Liver (tissue), 9 donors: ENCODE results near the gene PCBP4. TPM values are rescaled to one million over a fixed set of nuclear protein-coding genes. Genes with fewer than 3 reads are reported as not detected.

ENCODE experiments used
- DNase-seq: peaks from one replicate; pipeline ENCODE4 v3.0.0-alpha.2; 2017; ENCODE audit warnings: low spot score
- H3K27ac ChIP-seq, 2 donors: one replicate each; pipeline ENCODE4 v1.7.0; 2013; ENCODE audit warnings: inconsistent platforms in 2 of 2, low read length in 2 of 2, control low read depth in 1 of 2, low read depth in 1 of 2, mild to moderate bottlenecking in 1 of 2
- H3K27me3 ChIP-seq, 4 donors: one replicate each; pipeline versions ENCODE4 v1.6.1 to v1.7.0; 2013; ENCODE audit warnings: low read length in 3 of 4, inconsistent platforms in 1 of 4, mild to moderate bottlenecking in 1 of 4, moderate library complexity in 1 of 4; ENCODE audit not compliant: control insufficient read depth in 4 of 4, insufficient read depth in 4 of 4
- H3K36me3 ChIP-seq, 4 donors: one replicate each; pipeline versions ENCODE4 v1.6.1 to v1.7.0; 2013; ENCODE audit warnings: low read length in 3 of 4, mild to moderate bottlenecking in 3 of 4, low read depth in 1 of 4, moderate library complexity in 1 of 4; ENCODE audit not compliant: control insufficient read depth in 4 of 4, insufficient read depth in 3 of 4
- H3K4me1 ChIP-seq, 4 donors: one replicate each; pipeline versions ENCODE4 v1.6.1 to v1.7.0; 2013; ENCODE audit warnings: low read length in 3 of 4, mild to moderate bottlenecking in 3 of 4, moderate library complexity in 1 of 4; ENCODE audit not compliant: control insufficient read depth in 4 of 4, insufficient read depth in 4 of 4
- H3K4me3 ChIP-seq, 3 donors: one replicate each; pipeline versions ENCODE4 v1.6.1 to v1.7.0; 2013; ENCODE audit warnings: low read length in 3 of 3, control low read depth in 1 of 3, low read depth in 1 of 3, mild to moderate bottlenecking in 1 of 3
- H3K9ac ChIP-seq, 2 donors: one replicate each; pipeline ENCODE4 v1.7.0; 2013; ENCODE audit warnings: low read length in 2 of 2, mild to moderate bottlenecking in 2 of 2, moderate library complexity in 2 of 2, control low read depth in 1 of 2, low read depth in 1 of 2
- H3K9me3 ChIP-seq, 4 donors: one replicate each; pipeline versions ENCODE4 v1.6.1 to v1.7.0; 2013; ENCODE audit warnings: low read length in 3 of 4; ENCODE audit not compliant: control insufficient read depth in 4 of 4
- EGR1 ChIP-seq, 2 donors: IDR thresholded peaks; 2 replicates each; pipeline ENCODE4 v1.6.1; 2016 to 2018; ENCODE audit warnings: antibody characterized with exemption in 2 of 2, low read depth in 2 of 2
- FOXA2 ChIP-seq: IDR thresholded peaks from 2 replicates; pipeline ENCODE4 v1.6.1; 2016; ENCODE audit warnings: antibody characterized with exemption
- GABPA ChIP-seq, 2 donors: IDR thresholded peaks in 1 of 2; conservative IDR thresholded peaks in 1 of 2; 2 replicates each; pipeline ENCODE4 v1.6.1; 2016; ENCODE audit warnings: antibody characterized with exemption in 2 of 2, mild to moderate bottlenecking in 1 of 2, moderate library complexity in 1 of 2
- HNF4G ChIP-seq: IDR thresholded peaks from 2 replicates; pipeline ENCODE4 v1.6.1; 2016; ENCODE audit warnings: antibody characterized with exemption
- RAD21 ChIP-seq, 2 donors: IDR thresholded peaks; 2 replicates each; pipeline ENCODE4 v1.6.1; 2016; ENCODE audit warnings: antibody characterized with exemption in 2 of 2, mild to moderate bottlenecking in 2 of 2
- RXRA ChIP-seq, 2 donors: IDR thresholded peaks; 2 replicates each; pipeline ENCODE4 v1.6.1; 2017 to 2018; ENCODE audit warnings: antibody characterized with exemption in 2 of 2, mild to moderate bottlenecking in 1 of 2
- SP1 ChIP-seq: IDR thresholded peaks from 2 replicates; pipeline ENCODE4 v1.6.1; 2018; ENCODE audit warnings: antibody characterized with exemption, mild to moderate bottlenecking
- YY1 ChIP-seq: IDR thresholded peaks from 2 replicates; pipeline ENCODE4 v1.6.1; 2016; ENCODE audit warnings: antibody characterized with exemption, mild to moderate bottlenecking
- WGBS: extraction: QIAGEN DNeasy Blood & Tissue Kit; methylation state at CpG from one replicate; pipeline ENCODE4 v1.1.7; 2013; 5-methylcytosine and 5-hydroxymethylcytosine counted together
- polyA plus RNA-seq, 2 donors: library from polyadenylated mRNA; stranded (reverse) in 1 of 2; unstranded in 1 of 2; fragments of 200-250 nt in 1 of 2; fragments of >200 nt in 1 of 2; fragmentation: Nextera tagmentation in 1 of 2; extraction: Ambion mirVana in 1 of 2; gene quantifications; one replicate each; pipeline versions ENCODE4 v1.2.1 to v1.2.3, GENCODE V29; 2013 to 2015
- total RNA-seq, 2 donors: library from RNA; depleted of rRNA; stranded (reverse); fragments of >200 nt; gene quantifications; one replicate each; pipeline ENCODE4 v1.2.3, GENCODE V29; 2014
- TF ChIP-seq, protein P1 (sequence below): IDR thresholded peaks from 2 replicates; pipeline ENCODE4 v1.6.1; 2016; ENCODE audit warnings: antibody characterized with exemption, mild to moderate bottlenecking
- TF ChIP-seq, protein P2 (sequence below): IDR thresholded peaks from 2 replicates; pipeline ENCODE4 v1.6.1; 2016; ENCODE audit warnings: antibody characterized with exemption
- TF ChIP-seq, protein P3 (sequence below): IDR thresholded peaks from 2 replicates; pipeline ENCODE4 v1.6.1; 2016; ENCODE audit warnings: antibody characterized with exemption
- TF ChIP-seq, protein P4 (sequence below): fragments of 150-350 bp; IDR thresholded peaks from 2 replicates; pipeline ENCODE4 v1.5.1; 2017; ENCODE audit warnings: improper control_type of control experiment, low read depth, low read length; ENCODE audit not compliant: missing input control
- donor health status: healthy.
- donor health status: healthy.
- donor health status: healthy.
- donor health status: healthy.
- donor health status: healthy.

Gene PCBP4
- total and polyA plus RNA-seq, 4 donors: 2.7 to 7.9 (median 4.5) TPM

DNA sequence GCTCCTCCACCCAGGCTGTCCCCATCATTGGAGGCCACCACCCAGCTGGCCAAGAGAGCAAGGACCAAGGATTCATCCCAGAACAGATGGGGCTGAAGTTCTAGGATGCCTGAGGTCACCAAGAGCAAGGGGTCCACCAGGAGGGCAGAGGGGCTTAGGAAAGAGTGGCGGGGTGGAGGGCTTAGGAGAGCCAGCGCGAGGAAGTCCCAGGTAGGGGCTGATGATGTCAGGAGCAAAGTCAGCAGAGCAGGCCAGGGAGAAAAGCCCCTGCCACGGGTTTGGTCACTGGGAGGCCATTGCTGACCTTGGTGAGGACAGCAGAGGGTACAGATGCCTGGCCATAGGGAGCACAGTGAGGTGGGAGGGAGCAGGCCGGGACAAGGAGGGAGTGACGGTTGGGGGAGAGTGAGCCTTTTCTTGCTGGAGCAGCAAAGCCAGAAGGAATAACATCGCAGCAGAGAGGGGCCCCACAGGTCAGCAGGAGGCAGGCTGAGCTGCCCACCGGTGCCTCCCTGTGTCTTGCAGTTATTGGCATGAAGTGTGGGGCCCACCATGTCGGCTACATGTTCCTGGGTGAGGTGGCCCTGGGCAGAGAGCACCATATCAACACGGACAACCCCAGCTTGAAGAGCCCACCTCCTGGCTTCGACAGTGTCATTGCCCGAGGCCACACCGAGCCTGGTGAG lies 19.9 kb downstream of the PCBP4 start:
- H3K27ac ChIP-seq: no peak overlapping the region
- no peak overlapping the region for H3K4me3 ChIP-seq
- DNase-seq: no peak
- H3K27me3 ChIP-seq: no peaks in the 10 kb centered on the region
- H3K36me3 ChIP-seq: peaks cover 0 to 30% (median 18%) of the 10 kb centered on the region in 4 donors
- H3K4me1 ChIP-seq: peaks cover 5 to 11% (median 8%) of the 10 kb centered on the region in 4 donors
- 86% methylated on average over 13 of the region's 13 CpGs for WGBS
- no peak overlapping the region for H3K9ac ChIP-seq
- TF ChIP-seq GABPA (IDR thresholded peaks at IDR 0.05 in 1 of 2, conservative IDR thresholded peaks at IDR 0.05 in 1 of 2) (no peak), FOXA2 (no peak)
- no peaks in the 10 kb centered on the region for H3K9me3 ChIP-seq

DNA sequence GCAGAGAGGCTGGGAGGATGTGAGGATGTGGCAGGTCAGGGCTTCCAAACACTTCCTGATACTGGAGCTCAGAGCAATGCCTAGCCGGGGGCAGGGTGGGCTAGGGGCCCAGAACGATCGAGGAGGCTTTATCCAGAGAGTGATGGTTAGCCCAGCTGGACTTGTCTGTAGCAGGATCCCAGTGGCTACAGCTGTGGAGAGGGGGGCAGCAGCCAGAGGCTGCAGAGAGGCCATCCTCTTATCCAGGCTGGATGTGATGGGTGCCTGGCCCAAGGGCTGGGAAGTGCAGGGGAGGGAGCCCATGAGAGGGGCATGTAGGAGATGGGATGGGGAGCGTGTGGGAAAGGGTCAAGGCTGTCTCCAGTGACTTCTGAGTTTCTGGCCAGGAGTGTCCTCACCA lies 20.5 kb downstream of the PCBP4 start:
- Histone ChIP-seq H3K27ac (no peak overlapping the region), H3K9me3 (no peaks in the 10 kb centered on the region), H3K27me3 (no peaks in the 10 kb centered on the region), H3K9ac (no peak overlapping the region), H3K4me1 (peaks cover 5 to 15% (median 9%) of the 10 kb centered on the region in 4 donors), H3K4me3 (no peak overlapping the region), H3K36me3 (peaks cover 0 to 30% (median 18%) of the 10 kb centered on the region in 4 donors)
- no peak for DNase-seq
- WGBS: 89% methylated on average over 4 of the region's 4 CpGs
- TF ChIP-seq, protein P1, sequence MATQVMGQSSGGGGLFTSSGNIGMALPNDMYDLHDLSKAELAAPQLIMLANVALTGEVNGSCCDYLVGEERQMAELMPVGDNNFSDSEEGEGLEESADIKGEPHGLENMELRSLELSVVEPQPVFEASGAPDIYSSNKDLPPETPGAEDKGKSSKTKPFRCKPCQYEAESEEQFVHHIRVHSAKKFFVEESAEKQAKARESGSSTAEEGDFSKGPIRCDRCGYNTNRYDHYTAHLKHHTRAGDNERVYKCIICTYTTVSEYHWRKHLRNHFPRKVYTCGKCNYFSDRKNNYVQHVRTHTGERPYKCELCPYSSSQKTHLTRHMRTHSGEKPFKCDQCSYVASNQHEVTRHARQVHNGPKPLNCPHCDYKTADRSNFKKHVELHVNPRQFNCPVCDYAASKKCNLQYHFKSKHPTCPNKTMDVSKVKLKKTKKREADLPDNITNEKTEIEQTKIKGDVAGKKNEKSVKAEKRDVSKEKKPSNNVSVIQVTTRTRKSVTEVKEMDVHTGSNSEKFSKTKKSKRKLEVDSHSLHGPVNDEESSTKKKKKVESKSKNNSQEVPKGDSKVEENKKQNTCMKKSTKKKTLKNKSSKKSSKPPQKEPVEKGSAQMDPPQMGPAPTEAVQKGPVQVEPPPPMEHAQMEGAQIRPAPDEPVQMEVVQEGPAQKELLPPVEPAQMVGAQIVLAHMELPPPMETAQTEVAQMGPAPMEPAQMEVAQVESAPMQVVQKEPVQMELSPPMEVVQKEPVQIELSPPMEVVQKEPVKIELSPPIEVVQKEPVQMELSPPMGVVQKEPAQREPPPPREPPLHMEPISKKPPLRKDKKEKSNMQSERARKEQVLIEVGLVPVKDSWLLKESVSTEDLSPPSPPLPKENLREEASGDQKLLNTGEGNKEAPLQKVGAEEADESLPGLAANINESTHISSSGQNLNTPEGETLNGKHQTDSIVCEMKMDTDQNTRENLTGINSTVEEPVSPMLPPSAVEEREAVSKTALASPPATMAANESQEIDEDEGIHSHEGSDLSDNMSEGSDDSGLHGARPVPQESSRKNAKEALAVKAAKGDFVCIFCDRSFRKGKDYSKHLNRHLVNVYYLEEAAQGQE: no peak
- TF ChIP-seq, protein P2, sequence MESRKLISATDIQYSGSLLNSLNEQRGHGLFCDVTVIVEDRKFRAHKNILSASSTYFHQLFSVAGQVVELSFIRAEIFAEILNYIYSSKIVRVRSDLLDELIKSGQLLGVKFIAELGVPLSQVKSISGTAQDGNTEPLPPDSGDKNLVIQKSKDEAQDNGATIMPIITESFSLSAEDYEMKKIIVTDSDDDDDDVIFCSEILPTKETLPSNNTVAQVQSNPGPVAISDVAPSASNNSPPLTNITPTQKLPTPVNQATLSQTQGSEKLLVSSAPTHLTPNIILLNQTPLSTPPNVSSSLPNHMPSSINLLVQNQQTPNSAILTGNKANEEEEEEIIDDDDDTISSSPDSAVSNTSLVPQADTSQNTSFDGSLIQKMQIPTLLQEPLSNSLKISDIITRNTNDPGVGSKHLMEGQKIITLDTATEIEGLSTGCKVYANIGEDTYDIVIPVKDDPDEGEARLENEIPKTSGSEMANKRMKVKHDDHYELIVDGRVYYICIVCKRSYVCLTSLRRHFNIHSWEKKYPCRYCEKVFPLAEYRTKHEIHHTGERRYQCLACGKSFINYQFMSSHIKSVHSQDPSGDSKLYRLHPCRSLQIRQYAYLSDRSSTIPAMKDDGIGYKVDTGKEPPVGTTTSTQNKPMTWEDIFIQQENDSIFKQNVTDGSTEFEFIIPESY: no peak
- no peak for TF ChIP-seq GABPA (IDR thresholded peaks at IDR 0.05 in 1 of 2, conservative IDR thresholded peaks at IDR 0.05 in 1 of 2)
- no peak for TF ChIP-seq FOXA2
- TF ChIP-seq HNF4G: no peak
- TF ChIP-seq, protein P3, sequence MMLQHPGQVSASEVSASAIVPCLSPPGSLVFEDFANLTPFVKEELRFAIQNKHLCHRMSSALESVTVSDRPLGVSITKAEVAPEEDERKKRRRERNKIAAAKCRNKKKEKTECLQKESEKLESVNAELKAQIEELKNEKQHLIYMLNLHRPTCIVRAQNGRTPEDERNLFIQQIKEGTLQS: no peak
- no peak for TF ChIP-seq YY1
- TF ChIP-seq RAD21 (IDR thresholded peaks at IDR 0.05): no peak
- TF ChIP-seq EGR1 (IDR thresholded peaks at IDR 0.05; ENCODE audit: low read depth in 2 of 2): no peak
- TF ChIP-seq SP1: no peak
- TF ChIP-seq, protein P4, sequence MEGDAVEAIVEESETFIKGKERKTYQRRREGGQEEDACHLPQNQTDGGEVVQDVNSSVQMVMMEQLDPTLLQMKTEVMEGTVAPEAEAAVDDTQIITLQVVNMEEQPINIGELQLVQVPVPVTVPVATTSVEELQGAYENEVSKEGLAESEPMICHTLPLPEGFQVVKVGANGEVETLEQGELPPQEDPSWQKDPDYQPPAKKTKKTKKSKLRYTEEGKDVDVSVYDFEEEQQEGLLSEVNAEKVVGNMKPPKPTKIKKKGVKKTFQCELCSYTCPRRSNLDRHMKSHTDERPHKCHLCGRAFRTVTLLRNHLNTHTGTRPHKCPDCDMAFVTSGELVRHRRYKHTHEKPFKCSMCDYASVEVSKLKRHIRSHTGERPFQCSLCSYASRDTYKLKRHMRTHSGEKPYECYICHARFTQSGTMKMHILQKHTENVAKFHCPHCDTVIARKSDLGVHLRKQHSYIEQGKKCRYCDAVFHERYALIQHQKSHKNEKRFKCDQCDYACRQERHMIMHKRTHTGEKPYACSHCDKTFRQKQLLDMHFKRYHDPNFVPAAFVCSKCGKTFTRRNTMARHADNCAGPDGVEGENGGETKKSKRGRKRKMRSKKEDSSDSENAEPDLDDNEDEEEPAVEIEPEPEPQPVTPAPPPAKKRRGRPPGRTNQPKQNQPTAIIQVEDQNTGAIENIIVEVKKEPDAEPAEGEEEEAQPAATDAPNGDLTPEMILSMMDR: no peak
- TF ChIP-seq RXRA (IDR thresholded peaks at IDR 0.05): no peak
